Mammary epithelial cell (primary cell): ENCODE results near the gene ZDHHC9.

Source experiments
- CTCF ChIP-seq, 2 donors: IDR thresholded peaks in 1 of 2; conservative IDR thresholded peaks in 1 of 2; 2 replicates each; pipeline ENCODE4 v1.5.1; 2011 to 2012; ENCODE audit warnings: inconsistent platforms in 2 of 2, low read length in 2 of 2, mild to moderate bottlenecking in 2 of 2, control low read depth in 1 of 2, low read depth in 1 of 2; ENCODE audit not compliant: insufficient read depth in 1 of 2; ENCODE audit errors: extremely low read depth in 1 of 2
- EZH2 ChIP-seq: IDR thresholded peaks from 2 replicates; pipeline ENCODE4 v1.6.1; 2012; ENCODE audit warnings: low read length, inconsistent platforms, borderline replicate concordance

DNA sequence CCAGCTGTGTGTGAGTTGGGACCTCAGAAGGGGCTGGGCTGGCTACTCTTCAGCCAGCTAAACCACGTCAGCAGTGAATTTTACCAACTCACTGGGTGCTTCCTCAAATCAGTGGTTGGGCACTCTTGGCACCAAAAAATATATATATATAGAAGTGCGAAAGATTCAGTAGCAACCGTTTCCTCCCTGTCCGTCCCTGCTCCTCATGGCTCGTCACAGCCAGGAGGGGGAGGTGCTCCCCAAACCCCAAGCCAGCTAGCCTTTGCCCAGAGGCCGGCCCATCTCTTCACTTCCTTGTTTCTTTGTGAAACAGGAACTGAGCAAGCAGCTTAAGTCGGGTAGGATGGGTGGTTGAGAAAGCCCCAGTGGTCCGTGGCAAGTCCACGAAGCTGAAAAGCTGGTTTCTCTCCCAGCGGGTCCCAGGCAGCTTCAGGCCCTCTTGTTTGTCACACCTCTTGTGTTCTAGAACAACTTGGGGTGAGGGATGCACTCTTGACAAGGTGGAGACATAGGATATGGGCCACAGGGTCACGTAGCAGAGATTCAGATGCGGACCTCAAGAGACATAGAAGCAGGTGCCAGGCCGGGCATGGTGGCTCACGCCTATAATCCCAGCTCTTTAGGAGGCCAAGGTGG lies 70.8 kb downstream of the ZDHHC9 start:
- TF ChIP-seq CTCF (conservative IDR thresholded peaks at IDR 0.05 in 1 of 2, IDR thresholded peaks at IDR 0.05 in 1 of 2; ENCODE audit: extremely low read depth in 1 of 2, insufficient read depth in 1 of 2, low read depth in 1 of 2, low read length in 2 of 2) (no peak), EZH2 (no peak)
